C4-2B (cell line): ENCODE measurements around the gene GJC1.

Experiments
- H3K27ac ChIP-seq: fragments of 450-650 bp; 2 replicates; pipeline ENCODE4 v1.5.1; 2017
- ZFX ChIP-seq: fragments of 450-650 bp; IDR thresholded peaks from 2 replicates; pipeline ENCODE4 v1.6.1; 2017
- TF ChIP-seq, protein P1 (sequence below): fragments of 450-650 bp; conservative IDR thresholded peaks from 2 replicates; pipeline ENCODE4 v1.5.1; 2017; ENCODE audit warnings: mild to moderate bottlenecking

The GJC1 gene

DNA sequence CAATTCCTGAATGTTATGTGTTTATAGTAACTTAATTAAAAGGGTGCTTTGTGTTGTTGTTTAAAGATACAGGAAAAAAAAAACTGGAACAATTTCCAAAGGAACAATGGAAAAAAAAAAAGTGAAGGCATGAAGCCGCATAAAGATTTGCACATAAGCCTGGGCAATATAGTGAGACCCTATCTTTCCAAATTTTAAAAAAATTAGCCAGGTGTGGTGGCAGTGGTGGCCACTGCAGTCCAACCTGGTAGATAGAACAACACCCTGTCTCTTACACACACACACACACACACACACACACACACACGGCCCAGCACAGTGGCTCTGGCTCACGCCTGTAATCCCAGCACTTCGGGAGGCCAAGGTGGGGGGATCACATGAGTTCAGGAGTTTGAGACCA is 21.9 kb downstream of the GJC1 start:
- no peak overlapping the region for H3K27ac ChIP-seq
- TF ChIP-seq ZFX: no peak
- TF ChIP-seq, protein P1, sequence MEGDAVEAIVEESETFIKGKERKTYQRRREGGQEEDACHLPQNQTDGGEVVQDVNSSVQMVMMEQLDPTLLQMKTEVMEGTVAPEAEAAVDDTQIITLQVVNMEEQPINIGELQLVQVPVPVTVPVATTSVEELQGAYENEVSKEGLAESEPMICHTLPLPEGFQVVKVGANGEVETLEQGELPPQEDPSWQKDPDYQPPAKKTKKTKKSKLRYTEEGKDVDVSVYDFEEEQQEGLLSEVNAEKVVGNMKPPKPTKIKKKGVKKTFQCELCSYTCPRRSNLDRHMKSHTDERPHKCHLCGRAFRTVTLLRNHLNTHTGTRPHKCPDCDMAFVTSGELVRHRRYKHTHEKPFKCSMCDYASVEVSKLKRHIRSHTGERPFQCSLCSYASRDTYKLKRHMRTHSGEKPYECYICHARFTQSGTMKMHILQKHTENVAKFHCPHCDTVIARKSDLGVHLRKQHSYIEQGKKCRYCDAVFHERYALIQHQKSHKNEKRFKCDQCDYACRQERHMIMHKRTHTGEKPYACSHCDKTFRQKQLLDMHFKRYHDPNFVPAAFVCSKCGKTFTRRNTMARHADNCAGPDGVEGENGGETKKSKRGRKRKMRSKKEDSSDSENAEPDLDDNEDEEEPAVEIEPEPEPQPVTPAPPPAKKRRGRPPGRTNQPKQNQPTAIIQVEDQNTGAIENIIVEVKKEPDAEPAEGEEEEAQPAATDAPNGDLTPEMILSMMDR: no peak

DNA sequence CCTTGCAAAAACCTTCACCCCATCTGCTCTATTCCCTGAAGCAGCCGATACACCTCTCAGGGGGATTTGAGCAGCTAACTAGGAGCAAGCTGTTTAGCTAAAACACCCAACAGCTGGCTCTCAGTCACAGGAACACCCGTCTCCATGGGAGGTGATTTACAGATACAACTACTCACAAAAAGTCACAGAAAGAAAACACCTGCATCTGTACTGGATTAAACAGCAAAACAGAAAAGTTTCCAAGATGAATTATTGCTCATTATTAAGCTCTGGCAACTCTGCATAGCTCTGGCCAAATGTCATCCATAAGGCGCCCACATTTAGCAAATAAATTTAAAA is 22.3 kb downstream of the GJC1 start:
- TF ChIP-seq ZFX: no peak
- TF ChIP-seq, protein P1: no peak
- H3K27ac ChIP-seq: no peak overlapping the region

DNA sequence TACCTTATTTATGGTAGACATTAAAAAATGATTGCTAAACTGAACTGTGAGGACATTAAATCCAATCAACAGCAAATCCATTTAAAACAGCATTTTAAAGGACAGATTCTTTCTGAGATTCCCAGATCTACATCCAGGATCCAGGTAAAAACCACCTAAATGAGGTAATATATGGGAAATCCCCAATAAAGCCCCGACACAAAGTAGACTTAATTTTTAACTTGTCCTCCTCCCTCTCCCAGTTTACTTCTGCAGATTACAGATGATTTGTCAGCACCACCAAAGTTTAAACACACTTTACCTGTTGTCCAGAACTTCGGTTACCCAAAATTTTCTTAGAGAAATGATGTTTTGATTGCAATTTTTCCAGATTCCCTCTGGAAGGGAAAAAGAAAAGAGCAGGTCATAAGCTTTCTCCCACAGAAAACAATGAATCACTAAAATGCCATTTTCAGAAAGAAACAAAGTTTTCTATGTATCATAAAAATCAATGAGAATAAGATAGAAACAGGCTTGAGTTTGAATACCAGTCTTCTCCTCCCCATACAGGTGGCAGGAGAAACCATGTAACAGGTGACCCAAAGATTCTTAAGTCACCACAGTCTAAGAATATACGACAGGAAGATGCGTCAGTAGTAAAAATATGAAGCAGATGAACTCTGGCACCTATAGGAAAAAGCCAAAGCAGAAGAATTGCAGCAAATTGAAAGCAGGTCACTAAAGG is 22.8 kb downstream of the GJC1 start:
- TF ChIP-seq ZFX: no peak
- TF ChIP-seq, protein P1: no peak
- H3K27ac ChIP-seq: no peak overlapping the region

DNA sequence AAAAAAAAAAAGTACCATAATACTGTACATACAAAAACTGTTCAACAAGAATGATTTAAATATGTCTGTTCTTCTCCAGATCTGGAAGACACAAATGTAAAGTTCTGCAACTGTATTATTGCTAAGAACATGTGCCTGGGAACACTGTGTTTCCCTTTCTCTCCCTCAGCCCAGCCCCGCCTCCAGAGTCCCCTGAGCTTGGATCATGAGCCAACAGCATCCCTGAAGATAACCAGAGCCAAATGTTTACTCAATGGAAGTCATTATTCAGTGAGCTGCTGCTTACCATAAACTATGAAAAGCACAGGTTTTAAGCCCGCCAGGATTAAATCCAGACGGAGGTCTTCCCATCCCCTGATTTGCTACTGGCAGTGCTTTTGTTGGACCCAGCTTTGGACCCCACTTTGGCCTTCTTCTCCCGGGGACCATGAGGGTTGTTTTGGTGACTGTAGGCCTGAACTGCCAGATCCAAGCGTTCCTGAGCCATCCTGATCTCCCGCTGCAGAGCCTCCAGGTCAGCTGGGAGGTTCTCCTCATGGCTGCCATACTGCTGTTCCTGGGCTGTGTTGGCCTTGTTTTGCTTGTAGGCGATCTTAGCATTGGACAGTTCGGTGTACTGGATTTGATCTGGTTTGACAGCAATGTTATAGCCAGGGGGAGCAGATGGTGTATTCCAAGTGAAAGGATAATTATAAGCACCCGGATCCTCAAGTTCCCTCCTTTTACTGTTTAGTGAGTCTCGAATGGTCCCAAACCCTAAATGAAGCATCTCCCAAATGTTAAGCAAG is 25.6 kb downstream of the GJC1 start:
- TF ChIP-seq, protein P1: no peak
- no peak for TF ChIP-seq ZFX
- H3K27ac ChIP-seq: no peak overlapping the region

DNA sequence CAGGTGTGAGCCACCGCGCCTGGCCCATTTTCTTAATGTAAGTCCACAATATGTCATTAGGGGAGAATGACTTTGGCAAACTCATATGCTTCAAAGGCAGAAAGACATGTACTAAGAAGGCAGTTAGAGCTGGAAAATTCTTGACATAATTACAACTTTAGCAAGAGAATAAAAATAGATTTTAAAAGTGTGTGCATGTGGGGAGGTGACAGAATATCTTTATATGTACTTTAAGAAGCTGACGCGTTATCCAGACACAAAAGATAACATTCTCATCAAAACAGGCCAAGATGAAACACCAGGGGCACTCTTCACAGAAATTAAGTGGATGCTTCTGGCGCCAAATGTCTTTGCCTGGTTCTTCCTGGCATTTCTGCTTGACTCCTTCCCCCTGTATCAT is 28.2 kb downstream of the GJC1 start:
- TF ChIP-seq, protein P1: no peak
- no peak overlapping the region for H3K27ac ChIP-seq

DNA sequence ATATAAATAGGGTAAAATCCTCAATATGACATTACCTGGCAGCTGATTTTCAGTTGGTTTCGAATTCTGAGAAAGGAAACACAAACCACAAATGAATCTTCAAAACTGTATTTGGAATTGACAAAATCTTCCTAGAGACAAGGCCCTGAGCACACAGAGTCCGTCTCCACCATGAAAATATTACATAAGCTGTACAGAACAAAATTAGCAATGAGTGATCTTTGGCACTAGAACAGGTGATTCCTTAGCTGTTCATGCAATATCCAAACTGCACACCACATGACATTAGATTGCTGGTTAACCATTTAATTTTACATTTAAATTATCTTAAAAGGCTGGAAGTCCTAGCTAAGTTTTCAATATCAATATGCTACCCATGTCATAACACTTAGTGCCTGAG is 31.7 kb downstream of the GJC1 start:
- TF ChIP-seq, protein P1: no peak
- no peak for TF ChIP-seq ZFX
- H3K27ac ChIP-seq: no peak overlapping the region

DNA sequence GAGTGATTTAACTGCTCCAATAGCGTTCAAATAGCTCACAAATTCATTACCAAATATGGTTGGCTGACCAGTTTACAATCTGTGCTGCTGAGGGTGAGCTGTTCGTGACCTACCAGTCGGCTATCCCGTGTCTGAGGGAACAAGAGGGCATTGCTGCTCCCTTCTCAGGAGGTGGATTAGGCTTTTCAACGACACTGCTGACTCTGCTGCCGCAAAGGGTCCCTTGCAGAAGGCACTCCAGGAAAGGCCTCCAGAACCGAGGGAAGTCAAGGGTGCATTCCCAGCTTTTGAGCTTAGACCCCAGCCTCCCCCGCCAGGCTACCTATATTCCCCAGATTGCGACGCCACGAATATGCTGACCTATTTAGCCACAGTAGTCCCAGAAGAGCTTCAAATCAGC is 32.3 kb downstream of the GJC1 start:
- no peak for TF ChIP-seq ZFX
- TF ChIP-seq, protein P1: no peak
- H3K27ac ChIP-seq: no peak overlapping the region
